ENCODE data around the gene CFAP54. TPM values are rescaled to one million over a fixed set of nuclear protein-coding genes. Genes with fewer than 3 reads are reported as not detected.
"Not testable (repeated sequence)": the region's sequence is repeated elsewhere in the genome, so short reads cannot be mapped to it uniquely, and the experiment has no call there.

Gene CFAP54
- total RNA-seq, 1 donor from 2014 or later: 0.64 TPM

DNA sequence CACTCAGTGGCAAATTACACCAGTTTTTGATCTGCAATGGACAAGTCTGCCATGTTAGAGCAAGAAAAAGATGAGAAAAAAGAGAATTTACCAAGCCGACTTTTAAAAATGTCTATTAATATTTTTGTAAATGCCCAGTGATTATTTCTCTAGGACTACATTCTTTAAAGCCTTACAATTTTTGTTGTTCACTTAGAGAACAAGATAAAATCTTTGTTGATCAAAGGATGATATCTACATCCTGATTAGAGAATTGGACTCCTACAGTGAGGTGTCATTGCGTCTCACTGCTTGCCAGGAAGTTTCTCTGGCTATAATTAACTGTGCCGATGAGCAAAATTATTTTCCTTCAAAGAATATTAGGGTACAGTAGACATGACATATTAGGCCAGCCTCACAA is 1.7 kb upstream of the CFAP54 start:
- Mint-ChIP-seq H3K36me3 (ENCODE audit: low read depth) (no peaks in the 10 kb centered on the region), H3K27me3 (no peaks in the 10 kb centered on the region), H3K27ac (no peak overlapping the region), H3K9me3 (no peaks in the 10 kb centered on the region), H3K4me3 (no peak overlapping the region), H3K4me1 (peaks cover 22% of the 10 kb centered on the region)
- TF ChIP-seq CTCF (IDR thresholded peaks at IDR 0.05): no peak
- no peak for ATAC-seq (ENCODE audit: low read depth)
- no peak for DNase-seq
- POLR2A ChIA-PET: no interaction called here
- intact Hi-C loops (cut with micrococcal nuclease): loop anchor here (2.0 to 5.0 kb wide), 2 partner anchors 40 to 293 kb away; partner anchors contain the start of gene ELK3
- CTCF ChIA-PET: no interaction called here

DNA sequence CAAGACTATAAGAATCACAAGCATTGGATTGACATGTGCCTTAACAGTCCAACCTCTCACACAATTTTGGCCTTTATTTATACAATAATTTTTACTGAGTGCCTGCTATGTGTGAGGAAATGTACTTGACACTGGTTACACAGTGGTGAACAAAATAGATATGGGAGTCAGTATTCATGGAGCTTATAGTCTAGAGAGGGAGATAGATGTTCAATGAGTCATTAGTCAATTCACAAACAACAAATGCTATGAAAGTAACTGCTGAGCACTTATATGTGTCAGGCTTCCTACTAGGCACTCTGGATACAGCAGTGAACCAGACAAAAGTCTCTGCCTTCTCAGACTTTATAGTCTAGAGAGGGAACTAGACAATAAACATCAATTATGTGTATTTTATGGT is 3.7 kb downstream of the CFAP54 start:
- DNase-seq (no peak), ATAC-seq (ENCODE audit: low read depth) (no peak)
- Mint-ChIP-seq H3K4me1 (peaks cover 17% of the 10 kb centered on the region), H3K9me3 (no peaks in the 10 kb centered on the region), H3K27me3 (no peaks in the 10 kb centered on the region), H3K4me3 (no peak overlapping the region), H3K27ac (no peak overlapping the region), H3K36me3 (ENCODE audit: low read depth) (no peaks in the 10 kb centered on the region)
- ChIA-PET POLR2A (no interaction called here), CTCF (no interaction called here)
- intact Hi-C loops (cut with micrococcal nuclease): no loop called here
- no peak for TF ChIP-seq CTCF (IDR thresholded peaks at IDR 0.05)

DNA sequence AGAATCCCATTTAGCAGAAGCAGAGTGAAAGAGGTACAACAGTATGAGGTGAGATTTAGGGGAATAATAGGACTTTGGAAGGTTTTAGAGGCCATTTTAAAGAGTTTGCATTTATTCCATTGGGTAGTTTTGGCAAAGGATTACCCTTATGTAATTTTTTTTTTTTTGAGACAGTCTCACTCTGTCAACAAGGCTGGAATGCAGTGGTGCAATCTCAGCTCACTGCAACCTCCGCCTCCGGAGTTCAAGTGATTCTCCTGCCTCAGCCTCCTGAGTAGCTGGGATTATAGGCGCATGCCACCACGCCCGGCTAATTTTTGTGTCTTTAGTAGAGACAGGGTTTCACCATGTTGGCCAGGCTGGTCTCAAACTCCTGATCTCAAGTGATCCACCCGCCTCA is 4.8 kb downstream of the CFAP54 start:
- H3K27ac Mint-ChIP-seq; H3K4me3 Mint-ChIP-seq; H3K9me3 Mint-ChIP-seq; CTCF ChIA-PET; H3K36me3 Mint-ChIP-seq (ENCODE audit: low read depth); DNase-seq; ATAC-seq (ENCODE audit: low read depth); intact Hi-C loops (cut with micrococcal nuclease); H3K27me3 Mint-ChIP-seq: not testable (repeated sequence)
- H3K4me1 Mint-ChIP-seq: peaks cover 12% of the 10 kb centered on the region
- POLR2A ChIA-PET: interaction anchor here (0.7 kb wide), 1 partner anchor 202 kb away, joined by 5 read pairs; no protein-coding TSS in a partner anchor

DNA sequence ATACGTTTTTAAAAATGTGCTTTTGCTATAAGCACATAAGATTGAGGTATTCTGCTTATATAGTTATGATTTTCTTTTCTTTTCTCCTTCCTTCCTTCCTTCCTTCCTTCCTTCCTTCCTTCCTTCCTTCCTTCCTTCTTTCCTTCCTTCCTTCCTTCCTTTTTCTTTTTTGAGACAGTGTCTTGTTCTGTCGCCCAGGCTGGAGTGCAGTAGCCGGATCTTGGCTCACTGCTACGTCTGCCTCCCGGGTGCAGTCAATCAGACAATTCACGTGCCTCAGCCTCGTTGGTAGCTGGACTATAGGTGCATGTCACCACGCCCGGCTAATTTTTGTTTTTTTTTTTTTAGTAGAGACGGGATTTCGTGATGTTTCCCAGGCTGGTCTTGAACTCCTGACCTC is 5.8 kb downstream of the CFAP54 start:
- peaks cover 11% of the 10 kb centered on the region for H3K4me1 Mint-ChIP-seq
- H3K9me3 Mint-ChIP-seq: no peaks in the 10 kb centered on the region
- no peaks in the 10 kb centered on the region for H3K36me3 Mint-ChIP-seq (ENCODE audit: low read depth)
- H3K4me3 Mint-ChIP-seq: peak overlapping the region; percentile 17
- no peak for TF ChIP-seq CTCF (IDR thresholded peaks at IDR 0.05)
- ChIA-PET POLR2A (interaction anchor here (0.6 kb wide), 1 partner anchor 470 kb away, joined by 3 read pairs; no protein-coding TSS in a partner anchor), CTCF (no interaction called here)
- no peak overlapping the region for H3K27ac Mint-ChIP-seq
- intact Hi-C loops (cut with micrococcal nuclease): no loop called here
- ATAC-seq (ENCODE audit: low read depth): peak; percentile 50
- no peaks in the 10 kb centered on the region for H3K27me3 Mint-ChIP-seq
- DNase-seq: no peak

DNA sequence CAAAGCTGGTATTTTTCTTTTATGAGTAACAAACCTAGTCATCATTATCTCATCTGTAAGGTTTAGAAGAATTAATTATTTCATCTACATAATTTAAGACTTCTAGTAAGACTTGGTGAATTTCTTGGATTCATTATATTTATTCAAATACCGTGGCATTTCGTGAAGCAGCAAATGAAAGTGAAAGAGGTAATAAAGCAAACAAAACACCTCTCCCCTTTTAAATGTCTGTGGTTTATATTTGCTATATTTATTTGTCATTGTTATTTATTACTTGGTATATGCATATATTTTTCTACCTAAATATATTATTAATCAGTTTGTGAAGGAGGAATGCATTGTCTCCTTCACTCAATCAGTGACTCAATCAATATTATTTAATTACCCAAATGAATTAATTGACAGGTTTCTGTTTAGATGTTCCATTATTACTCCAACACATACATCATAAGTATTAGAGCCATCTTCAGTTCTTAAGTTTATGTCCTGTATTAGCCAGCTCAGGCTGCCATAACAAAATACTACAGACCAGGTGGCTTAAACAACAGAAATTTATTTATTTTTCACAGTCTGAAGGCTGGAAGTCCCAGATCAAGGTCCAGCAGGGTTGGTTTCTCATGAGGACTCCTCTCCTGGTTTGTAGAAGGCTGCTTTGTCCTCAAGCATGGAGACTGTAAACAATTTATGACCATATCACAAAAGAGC is 6.6 kb downstream of the CFAP54 start:
- CTCF ChIA-PET: no interaction called here

More for the DNA sequence above, 6.6 kb downstream of the CFAP54 start:
- peaks cover 17% of the 10 kb centered on the region for H3K4me1 Mint-ChIP-seq
- POLR2A ChIA-PET: no interaction called here
- intact Hi-C loops (cut with micrococcal nuclease): no loop called here
- H3K4me3 Mint-ChIP-seq: no peak overlapping the region
- H3K36me3 Mint-ChIP-seq (ENCODE audit: low read depth): no peaks in the 10 kb centered on the region
- H3K27ac Mint-ChIP-seq: no peak overlapping the region
- H3K9me3 Mint-ChIP-seq: no peaks in the 10 kb centered on the region
- TF ChIP-seq CTCF (IDR thresholded peaks at IDR 0.05): no peak
- ATAC-seq (ENCODE audit: low read depth): no peak
- no peak for DNase-seq
- no peaks in the 10 kb centered on the region for H3K27me3 Mint-ChIP-seq

Data from activated B cell treated with CpG ODN at 0.5 μM for 24 hours (primary cell).